Breast epithelium (tissue), 3 donors: ENCODE results near the gene PCDHGA7.
"Not testable (repeated sequence)": the region's sequence is repeated elsewhere in the genome, so short reads cannot be mapped to it uniquely, and the experiment has no call there.

Source experiments
- CTCF ChIP-seq, 3 donors: fragments of 450-650 bp; IDR thresholded peaks; one replicate each; pipeline ENCODE4 v1.5.1; 2016 to 2017; ENCODE audit warnings: antibody characterized with exemption in 3 of 3, mild to moderate bottlenecking in 3 of 3, moderate library complexity in 3 of 3
- POLR2A ChIP-seq: fragments of 450-650 bp; IDR thresholded peaks from one replicate; pipeline ENCODE4 v1.6.1; 2016; ENCODE audit warnings: antibody characterized with exemption, mild to moderate bottlenecking, moderate library complexity
- POLR2AphosphoS5 ChIP-seq, 3 donors: sonication (generic); formaldehyde crosslinking; IDR thresholded peaks; one replicate each; pipeline ENCODE4 v1.6.1; 2017; ENCODE audit warnings: antibody characterized with exemption in 3 of 3

- peak in 2 of 3 donors; percentile 20 to 29 for TF ChIP-seq CTCF (IDR thresholded peaks at IDR 0.05)
- not testable (repeated sequence) for TF ChIP-seq POLR2AphosphoS5 (IDR thresholded peaks at IDR 0.05); POLR2A
These were observed 25.4 kb downstream of the PCDHGA7 start, which contains the start of gene PCDHGB6 for GRCh38 chr5:141407790-141408505.
